DMS 273 treated with DMSO at 0.1 percent for 48 hours (cell line): ENCODE data around the gene ABHD18.
A peak's percentile ranks its signal among the peaks of the same experiment; 100 is the strongest.
"Not testable (repeated sequence)": the region's sequence is repeated elsewhere in the genome, so short reads cannot be mapped to it uniquely, and the experiment has no call there.

Experiments
- DNase-seq: peaks from one replicate; lab custom pipeline; 2025; lab: John Stamatoyannopoulos, UW

The ABHD18 gene

GRCh38 chr4:127993151-127993550 is 27.9 kb downstream of the ABHD18 start:
- no peak for DNase-seq

DNA sequence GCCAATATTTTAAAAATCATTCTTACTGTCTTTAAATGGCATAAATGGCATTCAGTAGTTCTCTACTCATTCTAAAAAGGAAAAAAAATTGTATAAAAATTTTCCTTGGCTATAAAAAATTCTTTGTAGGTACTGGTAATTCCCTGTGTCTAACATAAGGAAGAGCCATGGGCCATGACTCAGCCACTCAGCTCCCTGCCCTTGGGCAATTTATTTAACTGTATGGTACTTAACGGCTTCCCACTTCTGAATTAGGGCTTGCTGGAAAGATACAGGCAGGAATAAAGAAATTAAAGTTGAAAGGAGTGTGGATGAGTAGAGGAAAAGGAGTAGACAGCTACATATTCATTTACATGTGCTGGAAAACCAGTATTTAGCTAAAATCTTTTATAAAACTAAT is 30.6 kb downstream of the ABHD18 start:
- DNase-seq = no peak

DNA sequence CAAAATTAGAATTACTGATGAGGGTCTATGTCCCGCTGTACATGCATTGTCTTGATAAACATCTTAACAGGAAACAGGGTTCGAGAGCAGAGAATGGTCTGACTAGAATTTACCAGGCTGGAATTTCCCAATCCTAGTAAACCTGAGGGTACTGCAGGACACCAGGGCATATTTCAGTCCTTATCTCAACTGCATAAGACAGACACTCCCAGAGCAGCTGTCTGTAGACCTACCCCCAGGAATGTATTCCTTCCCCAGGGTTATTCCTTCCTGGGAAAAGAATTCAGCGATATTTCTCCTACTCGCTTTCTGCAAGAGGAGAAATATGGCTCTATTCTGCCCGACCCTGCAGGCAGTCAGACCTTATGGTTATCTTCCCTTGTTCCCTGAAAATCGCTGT is 31.3 kb downstream of the ABHD18 start:
- DNase-seq = not testable (repeated sequence)

DNA sequence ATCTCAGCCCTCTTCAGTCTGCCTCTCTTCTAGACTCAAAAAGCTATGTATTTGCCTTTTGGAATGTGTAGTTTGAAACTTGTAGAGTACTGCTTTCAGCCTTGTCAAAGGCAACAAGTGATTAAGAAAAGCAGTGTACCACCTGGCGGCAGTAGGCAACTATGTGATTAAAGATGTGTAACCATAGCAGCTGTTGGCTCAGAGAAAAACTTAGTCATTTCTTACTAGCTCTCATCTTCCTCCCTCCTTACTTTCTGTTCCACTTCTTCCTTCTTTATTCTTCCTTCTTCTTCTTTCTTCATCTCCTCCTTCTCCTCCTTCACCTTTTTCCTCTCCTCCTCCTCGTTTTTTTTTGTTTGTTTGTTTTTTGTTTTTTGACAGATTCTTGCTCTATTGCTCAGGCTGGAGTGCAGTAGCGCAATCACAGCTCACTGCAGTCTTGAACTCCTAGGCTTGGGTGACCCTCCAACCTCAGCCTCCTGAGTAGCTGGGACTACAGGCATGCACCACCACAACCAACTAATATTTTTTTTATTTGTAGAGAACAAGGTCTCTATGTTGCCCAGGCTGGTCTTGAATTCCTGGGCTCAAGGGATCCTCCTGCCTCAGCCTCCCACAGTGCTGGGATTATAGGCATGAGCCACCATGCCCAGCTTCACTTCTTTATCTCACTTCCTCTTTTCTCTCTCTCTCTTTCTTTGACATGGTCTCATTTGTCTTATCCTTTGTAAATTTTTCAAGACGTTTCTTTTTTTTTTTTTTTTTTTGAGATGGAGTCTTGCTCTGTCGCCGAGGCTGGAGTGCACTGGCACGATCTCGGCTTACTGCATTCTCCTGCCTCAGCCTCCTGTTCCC is 32.6 kb downstream of the ABHD18 start:
- peak; percentile 6 for DNase-seq

DNA sequence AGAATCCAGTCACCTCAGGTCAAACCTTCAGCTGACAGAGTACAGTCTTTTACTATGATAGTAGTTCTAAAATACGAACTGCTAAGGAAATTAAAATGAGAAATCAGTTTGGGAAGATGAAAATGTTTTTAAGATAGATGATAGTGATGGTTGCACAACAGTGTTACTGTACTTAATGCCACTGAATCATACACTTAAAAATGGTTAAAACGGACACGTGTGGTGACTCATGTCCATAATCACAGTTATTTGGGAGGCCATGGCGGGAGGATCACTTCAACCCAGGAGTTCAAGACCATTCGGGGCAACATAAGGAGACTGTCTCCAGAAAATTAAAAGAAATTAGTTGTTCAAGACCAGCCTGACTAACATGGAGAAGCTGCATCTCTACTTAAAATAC is 41.4 kb downstream of the ABHD18 start:
- DNase-seq = no peak

GRCh38 chr4:128009428-128009827 is 44.2 kb downstream of the ABHD18 start:
- DNase-seq = no peak

DNA sequence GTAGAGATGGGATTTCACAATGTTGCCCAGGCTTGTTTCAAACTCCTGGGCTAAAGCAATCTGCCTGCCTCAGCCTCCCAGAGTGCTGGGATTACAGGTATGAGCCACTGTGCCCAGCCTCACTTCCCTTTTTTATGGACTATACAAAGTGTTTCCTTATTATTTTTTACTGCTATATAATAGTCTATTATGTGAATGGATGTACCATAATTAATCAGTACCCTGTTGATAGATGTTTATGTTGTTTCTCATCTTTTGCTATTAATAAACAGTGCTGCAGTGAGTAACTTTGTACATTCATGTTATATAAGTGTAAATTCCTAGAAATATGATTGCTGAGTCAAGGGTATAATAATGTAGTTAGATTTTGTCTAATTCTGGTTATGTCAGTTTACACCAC is 60.1 kb downstream of the ABHD18 start:
- no peak for DNase-seq

DNA sequence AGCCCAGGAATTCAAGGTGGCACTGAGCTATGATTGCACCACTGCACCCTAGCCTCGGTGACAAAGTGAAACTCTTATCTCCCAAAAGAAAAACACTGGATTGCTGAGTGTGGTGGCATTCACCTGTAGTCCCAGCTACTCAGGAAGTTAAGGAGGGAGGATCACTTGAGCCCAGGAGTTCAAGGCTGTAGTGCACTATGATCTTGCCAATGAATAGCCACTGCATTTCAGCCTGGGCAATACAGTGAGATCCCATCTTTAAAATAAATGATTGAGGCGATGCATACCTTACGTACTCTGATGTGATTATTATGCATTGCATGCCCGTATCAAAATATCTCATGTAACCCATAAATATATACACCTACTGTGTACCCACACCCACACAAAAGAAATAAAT is 64.7 kb downstream of the ABHD18 start:
- no peak for DNase-seq

GRCh38 chr4:128031756-128032384 is 66.7 kb downstream of the ABHD18 start:
- no peak for DNase-seq

DNA sequence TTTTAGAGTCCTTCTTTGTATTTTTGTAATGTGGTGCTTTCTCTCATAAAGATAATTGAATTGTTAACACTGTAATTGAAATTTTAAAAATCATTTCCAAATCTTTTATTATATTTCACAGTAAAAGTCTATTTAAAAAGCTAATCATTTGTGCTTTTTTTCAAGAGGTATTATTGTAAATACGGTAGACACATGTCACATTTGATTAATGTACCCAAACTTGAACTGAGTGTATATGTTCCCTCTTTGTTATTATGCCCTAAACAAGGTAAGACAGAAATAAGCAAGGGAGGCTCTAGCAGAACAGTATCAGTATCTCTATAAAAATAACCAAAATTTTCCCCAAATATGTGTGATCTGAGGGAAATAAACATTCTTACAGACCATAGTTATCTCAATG is 74.4 kb downstream of the ABHD18 start:
- DNase-seq = no peak

- DNase-seq = not testable (repeated sequence)
These were observed 81.8 kb downstream of the ABHD18 start for GRCh38 chr4:128047019-128047418.

DNA sequence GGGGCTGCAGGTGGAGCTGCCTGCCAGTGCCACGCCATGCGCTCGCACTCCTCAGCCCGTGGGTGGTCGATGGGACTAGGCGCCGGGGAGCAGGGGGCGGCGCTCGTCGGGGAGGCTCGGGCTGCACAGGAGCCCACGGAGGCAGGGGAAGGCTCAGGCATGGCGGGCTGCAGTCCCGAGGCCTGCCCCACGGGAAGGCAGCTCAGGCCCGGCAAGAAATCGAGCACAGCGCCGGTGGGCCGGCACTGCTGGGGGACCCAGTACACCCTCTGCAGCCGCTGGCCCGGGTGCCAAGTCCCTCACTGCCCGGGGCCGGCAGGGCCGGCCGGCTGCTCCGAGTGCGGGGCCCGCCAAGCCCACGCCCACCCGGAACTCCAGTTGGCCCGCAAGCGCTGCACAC is 82.3 kb downstream of the ABHD18 start:
- DNase-seq = not testable (repeated sequence)

DNA sequence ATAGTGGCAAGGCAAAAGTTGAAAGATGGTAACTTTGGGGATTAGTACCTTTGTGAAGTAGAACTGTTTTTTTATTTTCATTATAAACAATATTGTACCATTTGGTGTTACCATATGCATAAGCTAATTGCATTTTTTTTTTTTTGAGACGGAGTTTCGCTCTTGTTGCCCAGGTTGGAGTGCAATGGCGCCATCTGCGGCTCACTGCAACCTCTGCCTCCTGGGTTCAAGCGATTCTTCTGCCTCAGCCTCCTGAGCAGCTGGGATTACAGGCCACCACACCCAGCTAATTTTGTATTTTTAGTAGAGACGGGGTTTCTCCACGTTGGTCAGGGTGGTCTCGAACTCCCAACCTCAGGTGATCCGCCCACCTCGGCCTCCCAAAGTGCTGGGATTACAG is 86.0 kb downstream of the ABHD18 start:
- DNase-seq = not testable (repeated sequence)

GRCh38 chr4:128054907-128055306 is 89.7 kb downstream of the ABHD18 start:
- not testable (repeated sequence) for DNase-seq

- not testable (repeated sequence) for DNase-seq
These were observed 90.4 kb downstream of the ABHD18 start for GRCh38 chr4:128055441-128056206.

DNA sequence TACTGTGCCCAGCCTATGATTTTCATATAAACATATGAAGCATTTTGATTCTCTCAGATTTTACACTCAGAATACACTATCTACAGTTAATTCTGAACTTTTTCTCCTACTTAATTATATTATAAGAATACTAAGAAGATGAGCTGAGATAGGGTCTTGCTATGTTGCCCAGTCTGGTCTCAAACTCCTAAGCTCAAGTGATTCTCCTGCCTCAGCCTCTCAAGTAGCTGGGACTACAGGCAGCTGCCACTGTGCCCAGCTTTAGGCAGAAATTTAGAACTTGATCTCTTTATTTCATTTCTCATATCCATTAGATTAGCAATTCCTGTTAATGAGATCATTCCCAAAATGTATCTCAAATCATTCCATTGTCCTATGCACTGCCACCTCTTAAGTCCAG is 91.2 kb downstream of the ABHD18 start:
- no peak for DNase-seq

- no peak for DNase-seq
These were observed 95.0 kb downstream of the ABHD18 start for GRCh38 chr4:128060121-128060698.

DNA sequence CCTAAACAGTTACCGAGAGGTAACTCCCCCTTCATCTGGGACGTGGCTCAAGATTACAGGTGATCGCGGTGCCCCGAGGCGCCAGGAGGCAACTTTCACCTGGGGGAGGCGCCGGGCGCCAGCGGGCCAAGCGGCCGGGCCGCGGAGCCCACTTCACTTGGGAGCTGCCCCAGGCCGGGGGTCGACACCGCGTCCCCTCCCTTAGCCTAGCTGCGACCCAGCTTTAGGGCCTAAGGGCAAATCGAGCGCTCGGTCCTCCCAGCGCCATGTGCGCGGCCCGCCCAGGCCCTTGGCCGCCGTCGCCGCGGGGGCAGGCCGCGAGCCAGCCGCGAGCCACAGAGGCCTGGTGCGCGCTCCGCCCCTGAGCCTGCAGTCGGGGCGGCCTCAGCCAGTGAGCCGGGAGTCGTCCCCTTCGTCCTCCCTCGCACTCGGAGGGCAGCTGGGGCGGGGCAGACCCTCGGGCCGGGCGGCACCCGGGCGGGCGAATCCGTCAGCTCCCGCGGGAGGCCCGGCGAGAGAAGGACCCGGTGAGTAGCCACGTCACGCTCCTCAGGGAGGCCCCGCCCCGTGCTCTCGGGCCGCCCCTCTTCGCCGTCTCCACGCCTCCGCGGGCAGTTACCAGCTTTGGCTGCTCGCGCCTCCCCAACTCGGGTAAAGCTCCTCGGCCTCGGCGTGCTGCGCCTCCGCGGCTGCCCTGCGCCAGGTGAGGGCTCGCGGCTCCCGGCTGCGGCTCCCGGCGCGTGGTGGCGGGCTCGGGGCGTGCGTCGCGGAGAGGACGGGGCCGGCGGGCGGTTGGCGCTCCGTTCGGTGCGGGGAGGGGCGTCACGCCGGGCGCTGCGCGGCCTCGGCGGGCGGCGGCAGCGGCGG is 95.7 kb downstream of the ABHD18 start, which contains the start of gene LARP1B:
Gene LARP1B, plus strand, starts transcription at position 614 of the 867 bp plus-strand sequence. CDS start 13,640 bp downstream, outside the sequence.
- peak; percentile 79 for DNase-seq

GRCh38 chr4:128061566-128062536 is 96.6 kb downstream of the ABHD18 start:
- DNase-seq = peak; percentile 10

- DNase-seq = not testable (repeated sequence)
These were observed 101.2 kb downstream of the ABHD18 start for GRCh38 chr4:128066453-128066820.
